ENCODE results near the gene KLHDC4.

The KLHDC4 gene

GRCh38 chr16:87809150-87809902 is 43.5 kb upstream of the KLHDC4 start:
- Histone ChIP-seq H3K9me2 (replicated peaks; ENCODE audit: insufficient read depth, low read length) (no peaks in the 10 kb centered on the region), H3K9me3 (ENCODE audit: insufficient read depth, low read length) (no peaks in the 10 kb centered on the region), H4K20me1 (ENCODE audit: low read depth, low read length) (no peaks in the 10 kb centered on the region), H3K79me2 (ENCODE audit: insufficient read depth, low read length) (peaks cover 37% of the 10 kb centered on the region), H2AFZ (ENCODE audit: low read depth, low read length, severe bottlenecking) (no peak overlapping the region), H3F3A (ENCODE audit: insufficient read depth) (peaks cover 55% of the 10 kb centered on the region), H3K27me3 (ENCODE audit: low read length) (no peaks in the 10 kb centered on the region), H3K9ac (ENCODE audit: low read length) (peak overlapping the region; percentile 68), H3K4me2 (ENCODE audit: low read depth, low read length, poor library complexity, severe bottlenecking) (peak overlapping the region; percentile 92), H3K36me3 (ENCODE audit: low read length) (no peaks in the 10 kb centered on the region; the same call in 1 of the 2 replicates), H3K27ac (ENCODE audit: low read depth, low read length) (peak overlapping the region; percentile 99), H3K4me3 (ENCODE audit: insufficient read depth, low read length, poor library complexity, severe bottlenecking) (peak overlapping the region; percentile 59)
- TF ChIP-seq CTCF (IDR thresholded peaks at IDR 0.05; ENCODE audit: insufficient read depth, low read length, poor library complexity, severe bottlenecking) = no peak
- TF ChIP-seq EZH2phosphoT487 (conservative IDR thresholded peaks at IDR 0.05; ENCODE audit: low read length) = no peak

- Histone ChIP-seq H3K79me2 (ENCODE audit: insufficient read depth, low read length) (peaks cover 49% of the 10 kb centered on the region), H3K9ac (ENCODE audit: low read length) (peak overlapping the region; percentile 68), H3K4me3 (ENCODE audit: insufficient read depth, low read length, poor library complexity, severe bottlenecking) (peak overlapping the region; percentile 22), H3K4me2 (ENCODE audit: low read depth, low read length, poor library complexity, severe bottlenecking) (peak overlapping the region; percentile 92), H3K27me3 (ENCODE audit: low read length) (no peaks in the 10 kb centered on the region), H3K9me2 (replicated peaks; ENCODE audit: insufficient read depth, low read length) (no peaks in the 10 kb centered on the region), H4K20me1 (ENCODE audit: low read depth, low read length) (no peaks in the 10 kb centered on the region), H3K9me3 (ENCODE audit: insufficient read depth, low read length) (no peaks in the 10 kb centered on the region), H2AFZ (ENCODE audit: low read depth, low read length, severe bottlenecking) (no peak overlapping the region), H3F3A (ENCODE audit: insufficient read depth) (peaks cover 62% of the 10 kb centered on the region), H3K36me3 (ENCODE audit: low read length) (no peaks in the 10 kb centered on the region; the same call in 1 of the 2 replicates), H3K27ac (ENCODE audit: low read depth, low read length) (peak overlapping the region; percentile 99)
- no peak for TF ChIP-seq EZH2phosphoT487 (conservative IDR thresholded peaks at IDR 0.05; ENCODE audit: low read length)
- TF ChIP-seq CTCF (IDR thresholded peaks at IDR 0.05; ENCODE audit: insufficient read depth, low read length, poor library complexity, severe bottlenecking) = no peak
Observed at GRCh38 chr16:87808108-87808507, 42.3 kb upstream of the KLHDC4 start.

- Histone ChIP-seq H3K4me2 (ENCODE audit: low read depth, low read length, poor library complexity, severe bottlenecking) (peak overlapping the region; percentile 92), H2AFZ (ENCODE audit: low read depth, low read length, severe bottlenecking) (no peak overlapping the region), H3K4me3 (ENCODE audit: insufficient read depth, low read length, poor library complexity, severe bottlenecking) (peak overlapping the region; percentile 49), H3F3A (ENCODE audit: insufficient read depth) (peaks cover 65% of the 10 kb centered on the region), H3K36me3 (ENCODE audit: low read length) (no peaks in the 10 kb centered on the region; the same call in 1 of the 2 replicates), H3K9me3 (ENCODE audit: insufficient read depth, low read length) (no peaks in the 10 kb centered on the region), H3K27ac (ENCODE audit: low read depth, low read length) (peak overlapping the region; percentile 99), H3K79me2 (ENCODE audit: insufficient read depth, low read length) (peaks cover 62% of the 10 kb centered on the region), H3K27me3 (ENCODE audit: low read length) (no peaks in the 10 kb centered on the region), H3K9ac (ENCODE audit: low read length) (peak overlapping the region; percentile 68), H4K20me1 (ENCODE audit: low read depth, low read length) (no peaks in the 10 kb centered on the region), H3K9me2 (replicated peaks; ENCODE audit: insufficient read depth, low read length) (no peaks in the 10 kb centered on the region)
- no peak for TF ChIP-seq CTCF (IDR thresholded peaks at IDR 0.05; ENCODE audit: insufficient read depth, low read length, poor library complexity, severe bottlenecking)
- no peak for TF ChIP-seq EZH2phosphoT487 (conservative IDR thresholded peaks at IDR 0.05; ENCODE audit: low read length)
Observed at GRCh38 chr16:87806641-87807546, 41.1 kb upstream of the KLHDC4 start.

Data from SU-DHL-6 (cell line).